A549 (cell line): ENCODE data around the gene BAHCC1. TPM values are rescaled to one million over a fixed set of nuclear protein-coding genes. Genes with fewer than 3 reads are reported as not detected.

ENCODE experiments used
- ATAC-seq, 2 experiments: fragments of 200-7000 bp in 1 of 2; fragments of >200 bp in 1 of 2; cut with Nextera tagmentation in 1 of 2; cut with Tn5 transposase in 1 of 2; 3 replicates each; pipeline versions ENCODE4 v1.8.0 to v1.9.1; 2018 to 2020; ENCODE audit warnings: mild to moderate bottlenecking in 1 of 2, moderate library complexity in 1 of 2
- CTCF ChIA-PET: fragments of 300-600 bp; sonication (Branson Sonifier 250); formaldehyde crosslinking; extraction: SDS; loops from one replicate; lab custom pipeline; 2021; ENCODE audit warnings: antibody characterized with exemption, inconsistent platforms; lab: Yijun Ruan, JAX
- POLR2A ChIA-PET: fragments of 350-600 bp; formaldehyde crosslinking; extraction: SDS; loops from one replicate; lab custom pipeline; 2021; ENCODE audit warnings: antibody characterized with exemption, inconsistent platforms; lab: Yijun Ruan, JAX
- DNase-seq, 2 experiments: peaks; one replicate each; pipeline versions ENCODE4 v3.0.0 to v3.0.0-alpha.2; 2011 to 2016; ENCODE audit warnings: low read depth in 1 of 2, low spot score in 1 of 2
- FAIRE-seq: peaks from 2 replicates; lab custom pipeline; 2011; peaks lifted over from hg19 to GRCh38; lab: Jason Lieb, UNC
- H3K27ac ChIP-seq, 2 experiments: fragments of >200 bp; sonication (Bioruptor Twin); formaldehyde crosslinking; 3 replicates each; pipeline ENCODE4 v1.5.1; 2016 to 2017
- H3K4me1 ChIP-seq: fragments of >200 bp; sonication (Bioruptor Twin); formaldehyde crosslinking; 3 replicates; pipeline ENCODE4 v1.6.1; 2016
- H3K4me2 ChIP-seq: fragments of >200 bp; sonication (Bioruptor Twin); formaldehyde crosslinking; 3 replicates; pipeline ENCODE4 v1.6.1; 2016
- H3K4me3 ChIP-seq: fragments of >200 bp; sonication (Bioruptor Twin); formaldehyde crosslinking; 3 replicates; pipeline ENCODE4 v1.5.1; 2016
- H3K9me3 ChIP-seq: fragments of >200 bp; sonication (Bioruptor Twin); formaldehyde crosslinking; 3 replicates; pipeline ENCODE4 v1.6.1; 2016
- FOXS1 ChIP-seq: fragments of 250-450 bp; sonication (Bioruptor Pico); IDR thresholded peaks from 2 replicates; pipeline ENCODE4 v1.5.0; 2020; ENCODE audit warnings: mild to moderate bottlenecking, moderate library complexity
- GATA3 ChIP-seq: IDR thresholded peaks from 2 replicates; pipeline ENCODE4 v1.6.1; 2012; ENCODE audit warnings: borderline replicate concordance
- KDM1A ChIP-seq: fragments of 200-600 bp; sonication (generic); IDR thresholded peaks from 2 replicates; pipeline ENCODE4 v1.6.1; 2016; ENCODE audit warnings: low read depth, mild to moderate bottlenecking
- MAFK ChIP-seq: fragments of 450-650 bp; IDR thresholded peaks from 2 replicates; pipeline ENCODE4 v1.6.1; 2014; ENCODE audit not compliant: partially characterized antibody
- MAZ ChIP-seq: fragments of 150-350 bp; IDR thresholded peaks from 2 replicates; pipeline ENCODE4 v1.6.1; 2014; ENCODE audit warnings: antibody characterized with exemption, low read depth, low read length, borderline replicate concordance
- NR3C1 ChIP-seq: fragments of >200 bp; sonication (Bioruptor Twin); formaldehyde crosslinking; IDR thresholded peaks from 3 replicates; pipeline ENCODE4 v1.6.1; 2017
- RFX5 ChIP-seq: fragments of 450-650 bp; IDR thresholded peaks from 2 replicates; pipeline ENCODE4 v1.7.1; 2014; ENCODE audit warnings: antibody characterized with exemption, mild to moderate bottlenecking, moderate library complexity
- RNF2 ChIP-seq: fragments of 200-600 bp; sonication (generic); IDR thresholded peaks from 2 replicates; pipeline ENCODE4 v1.6.1; 2016; ENCODE audit warnings: low read depth, mild to moderate bottlenecking, antibody characterized with exemption, moderate library complexity, borderline replicate concordance
- ZC3H11A ChIP-seq: fragments of 450-650 bp; IDR thresholded peaks from 2 replicates; pipeline ENCODE4 v1.6.1; 2014; ENCODE audit warnings: antibody characterized with exemption, mild to moderate bottlenecking
- WGBS: methylation state at CpG from one replicate; pipeline ENCODE4 v1.1.6; 2017; ENCODE audit errors: missing lambda C conversion rate; 5-methylcytosine and 5-hydroxymethylcytosine counted together
- polyA plus RNA-seq, 4 experiments: library from polyadenylated mRNA; depleted of rRNA in 3 of 4; stranded (reverse); fragments of >200 nt; fragmentation: RNase III in 1 of 4; extraction: RNeasy Plus Mini Kit Qiagen cat#74134 plus additional on column Dnase treatment in 1 of 4; gene quantifications; 2 replicates in 3 of 4; 3 replicates in 1 of 4; pipeline ENCODE4 v1.2.3, GENCODE V29; 2011 to 2017
- TF ChIP-seq, protein P1 (sequence below): fragments of 150-350 bp; IDR thresholded peaks from 2 replicates; pipeline ENCODE4 v1.6.1; 2014; ENCODE audit warnings: low read depth, mild to moderate bottlenecking, low read length
- TF ChIP-seq, protein P2 (sequence below): IDR thresholded peaks from 2 replicates; pipeline ENCODE4 v1.6.1; 2012; ENCODE audit warnings: low read depth, borderline replicate concordance
- TF ChIP-seq, protein P3 (sequence below): fragments of 200-600 bp; sonication (generic); IDR thresholded peaks from 2 replicates; pipeline ENCODE4 v1.6.1; 2016; ENCODE audit warnings: antibody characterized with exemption, mild to moderate bottlenecking, moderate library complexity

Gene BAHCC1
- polyA plus RNA-seq, 2 of the 4 experiments (the other 2 are of a cell fraction), result 2.6 to 5.8 TPM

- 87% methylated on average over 34 of the region's 34 CpGs for WGBS
- no peak for FAIRE-seq
- ATAC-seq, result no peak
- Histone ChIP-seq H3K27ac (no peak overlapping the region), H3K9me3 (no peaks in the 10 kb centered on the region), H3K4me1 (no peaks in the 10 kb centered on the region), H3K4me3 (no peak overlapping the region), H3K4me2 (no peak overlapping the region)
- POLR2A ChIA-PET, result no interaction called here
- TF ChIP-seq GATA3 (no peak), KDM1A (no peak)
- no peak for DNase-seq
- CTCF ChIA-PET, result interaction anchor here (0.5 to 4.5 kb wide), 9 partner anchors 8 to 118 kb away, joined by 3 to 26 read pairs (median 4); partner anchors contain the start of gene BAHCC1
Observed at GRCh38 chr17:81380666-81381518, 14.4 kb upstream of the BAHCC1 start.

DNA sequence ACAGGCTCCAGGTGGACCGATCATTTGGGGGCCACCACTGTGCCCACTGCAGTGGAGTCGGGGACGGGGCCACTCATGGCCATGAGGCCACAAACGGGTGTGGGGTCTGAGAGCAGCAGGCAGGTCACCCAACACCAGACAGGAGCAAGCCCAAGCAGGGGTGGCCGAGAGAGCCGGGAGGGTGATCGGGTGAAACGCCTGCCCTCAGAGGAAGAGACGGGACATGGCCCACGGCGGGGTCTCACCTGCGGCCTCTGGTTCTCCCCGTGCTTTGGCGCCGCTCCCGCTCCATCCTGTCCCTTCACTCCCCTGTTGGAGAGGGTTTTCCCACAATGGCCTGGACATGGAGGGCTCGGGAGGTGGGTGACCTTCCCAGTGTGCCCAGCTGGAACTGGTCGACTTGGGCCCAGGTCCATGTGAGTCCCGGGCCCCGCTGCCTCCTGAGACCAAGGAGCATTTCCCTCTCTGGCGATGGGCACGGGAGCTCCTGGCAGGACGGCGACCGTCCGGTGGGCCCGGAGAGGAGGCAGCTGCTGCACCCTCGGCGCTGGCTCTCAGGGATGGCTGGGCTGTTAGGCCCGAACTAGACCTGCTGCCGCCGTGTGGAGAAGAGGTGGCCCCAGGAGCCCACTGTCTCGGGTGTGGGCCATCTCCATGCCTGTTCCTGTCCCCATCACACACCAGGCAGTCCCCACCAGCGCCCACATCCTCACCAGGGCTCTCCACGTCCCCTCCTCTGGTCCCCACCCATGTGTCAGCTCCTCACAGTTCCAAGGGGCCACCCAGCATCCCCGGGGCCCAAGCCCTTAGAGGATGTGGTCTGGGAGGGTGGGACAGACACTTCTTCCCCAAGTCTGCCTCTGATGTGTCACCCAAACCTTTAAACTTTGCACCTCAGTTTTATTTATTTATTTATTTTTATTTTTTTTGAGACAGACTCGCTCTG is 13.4 kb upstream of the BAHCC1 start:
- H3K4me2 ChIP-seq, result no peak overlapping the region
- ATAC-seq (no peak), DNase-seq (no peak), FAIRE-seq (no peak)
- H3K4me3 ChIP-seq, result no peak overlapping the region
- H3K27ac ChIP-seq, result no peak overlapping the region
- 88% methylated on average over 36 of the region's 37 CpGs for WGBS
- ChIA-PET CTCF (interaction anchor here (0.5 to 4.5 kb wide), 5 partner anchors 9 to 117 kb away, joined by 3 to 26 read pairs (median 5); no protein-coding TSS in a partner anchor), POLR2A (no interaction called here)
- no peaks in the 10 kb centered on the region for H3K9me3 ChIP-seq
- no peak for TF ChIP-seq MAFK
- TF ChIP-seq FOXS1 (CRISPR knock-in tag), result no peak
- no peak for TF ChIP-seq MAZ
- TF ChIP-seq RNF2, result no peak
- TF ChIP-seq, protein P1, sequence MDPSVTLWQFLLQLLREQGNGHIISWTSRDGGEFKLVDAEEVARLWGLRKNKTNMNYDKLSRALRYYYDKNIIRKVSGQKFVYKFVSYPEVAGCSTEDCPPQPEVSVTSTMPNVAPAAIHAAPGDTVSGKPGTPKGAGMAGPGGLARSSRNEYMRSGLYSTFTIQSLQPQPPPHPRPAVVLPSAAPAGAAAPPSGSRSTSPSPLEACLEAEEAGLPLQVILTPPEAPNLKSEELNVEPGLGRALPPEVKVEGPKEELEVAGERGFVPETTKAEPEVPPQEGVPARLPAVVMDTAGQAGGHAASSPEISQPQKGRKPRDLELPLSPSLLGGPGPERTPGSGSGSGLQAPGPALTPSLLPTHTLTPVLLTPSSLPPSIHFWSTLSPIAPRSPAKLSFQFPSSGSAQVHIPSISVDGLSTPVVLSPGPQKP, result no peak
- TF ChIP-seq, protein P2, sequence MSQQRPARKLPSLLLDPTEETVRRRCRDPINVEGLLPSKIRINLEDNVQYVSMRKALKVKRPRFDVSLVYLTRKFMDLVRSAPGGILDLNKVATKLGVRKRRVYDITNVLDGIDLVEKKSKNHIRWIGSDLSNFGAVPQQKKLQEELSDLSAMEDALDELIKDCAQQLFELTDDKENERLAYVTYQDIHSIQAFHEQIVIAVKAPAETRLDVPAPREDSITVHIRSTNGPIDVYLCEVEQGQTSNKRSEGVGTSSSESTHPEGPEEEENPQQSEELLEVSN, result no peak
- TF ChIP-seq, protein P3, sequence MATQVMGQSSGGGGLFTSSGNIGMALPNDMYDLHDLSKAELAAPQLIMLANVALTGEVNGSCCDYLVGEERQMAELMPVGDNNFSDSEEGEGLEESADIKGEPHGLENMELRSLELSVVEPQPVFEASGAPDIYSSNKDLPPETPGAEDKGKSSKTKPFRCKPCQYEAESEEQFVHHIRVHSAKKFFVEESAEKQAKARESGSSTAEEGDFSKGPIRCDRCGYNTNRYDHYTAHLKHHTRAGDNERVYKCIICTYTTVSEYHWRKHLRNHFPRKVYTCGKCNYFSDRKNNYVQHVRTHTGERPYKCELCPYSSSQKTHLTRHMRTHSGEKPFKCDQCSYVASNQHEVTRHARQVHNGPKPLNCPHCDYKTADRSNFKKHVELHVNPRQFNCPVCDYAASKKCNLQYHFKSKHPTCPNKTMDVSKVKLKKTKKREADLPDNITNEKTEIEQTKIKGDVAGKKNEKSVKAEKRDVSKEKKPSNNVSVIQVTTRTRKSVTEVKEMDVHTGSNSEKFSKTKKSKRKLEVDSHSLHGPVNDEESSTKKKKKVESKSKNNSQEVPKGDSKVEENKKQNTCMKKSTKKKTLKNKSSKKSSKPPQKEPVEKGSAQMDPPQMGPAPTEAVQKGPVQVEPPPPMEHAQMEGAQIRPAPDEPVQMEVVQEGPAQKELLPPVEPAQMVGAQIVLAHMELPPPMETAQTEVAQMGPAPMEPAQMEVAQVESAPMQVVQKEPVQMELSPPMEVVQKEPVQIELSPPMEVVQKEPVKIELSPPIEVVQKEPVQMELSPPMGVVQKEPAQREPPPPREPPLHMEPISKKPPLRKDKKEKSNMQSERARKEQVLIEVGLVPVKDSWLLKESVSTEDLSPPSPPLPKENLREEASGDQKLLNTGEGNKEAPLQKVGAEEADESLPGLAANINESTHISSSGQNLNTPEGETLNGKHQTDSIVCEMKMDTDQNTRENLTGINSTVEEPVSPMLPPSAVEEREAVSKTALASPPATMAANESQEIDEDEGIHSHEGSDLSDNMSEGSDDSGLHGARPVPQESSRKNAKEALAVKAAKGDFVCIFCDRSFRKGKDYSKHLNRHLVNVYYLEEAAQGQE, result no peak
- H3K4me1 ChIP-seq, result 0 out of 3 replicates have a peak, but pooled peaks cover 5% of the 10 kb centered on the region

- Histone ChIP-seq H3K9me3 (no peaks in the 10 kb centered on the region), H3K4me3 (no peak overlapping the region), H3K27ac (no peak overlapping the region), H3K4me2 (no peak overlapping the region), H3K4me1 (peaks cover 9% of the 10 kb centered on the region; the same call in 1 of the 3 replicates)
- ATAC-seq, result no peak
- TF ChIP-seq RFX5 (no peak), ZC3H11A (no peak), NR3C1 (no peak)
- ChIA-PET POLR2A (no interaction called here), CTCF (interaction anchor here (4.5 kb wide), 1 partner anchor 10 kb away, joined by 26 read pairs; no protein-coding TSS in a partner anchor)
- no peak for DNase-seq
- no peak for FAIRE-seq
- 100% methylated on average over 4 of the region's 6 CpGs for WGBS
Observed at GRCh38 chr17:81382851-81383250, 12.4 kb upstream of the BAHCC1 start.
